OCI-LY7 (cell line): ENCODE results near the gene FN1.
"Not testable (repeated sequence)": the region's sequence is repeated elsewhere in the genome, so short reads cannot be mapped to it uniquely, and the experiment has no call there.

Source experiments
- EZH2phosphoT487 ChIP-seq: fragments of 200-600 bp; sonication (generic); IDR thresholded peaks from 2 replicates; pipeline ENCODE4 v1.6.1; 2018; ENCODE audit warnings: low read depth, borderline replicate concordance, mild to moderate bottlenecking, mixed run types, antibody characterized with exemption, low read length, moderate library complexity, mixed read lengths
- TF ChIP-seq, protein P1 (sequence below): fragments of 200-600 bp; sonication (generic); conservative IDR thresholded peaks from 2 replicates; pipeline ENCODE4 v1.5.1; 2014; ENCODE audit warnings: mild to moderate bottlenecking, antibody characterized with exemption, low read length, moderate library complexity, mixed read lengths

DNA sequence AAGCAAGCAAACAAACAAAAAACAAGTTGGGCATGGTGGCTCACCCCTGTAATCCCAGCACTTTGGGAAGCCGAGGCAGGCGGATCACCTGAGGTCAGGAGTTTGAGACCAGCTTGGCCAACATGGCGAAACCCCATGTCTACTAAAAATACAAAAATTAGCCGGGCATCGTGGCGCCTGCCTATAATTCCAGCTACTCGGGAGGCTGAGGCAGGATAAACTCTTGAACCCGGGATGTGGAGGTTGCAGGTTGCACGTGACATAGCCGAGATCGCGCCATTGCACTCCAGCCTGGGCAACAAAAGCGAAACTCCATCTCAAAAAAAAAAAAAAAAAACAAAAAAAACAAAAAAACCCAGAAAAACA is 124.6 kb downstream of the FN1 start:
- TF ChIP-seq, protein P1, sequence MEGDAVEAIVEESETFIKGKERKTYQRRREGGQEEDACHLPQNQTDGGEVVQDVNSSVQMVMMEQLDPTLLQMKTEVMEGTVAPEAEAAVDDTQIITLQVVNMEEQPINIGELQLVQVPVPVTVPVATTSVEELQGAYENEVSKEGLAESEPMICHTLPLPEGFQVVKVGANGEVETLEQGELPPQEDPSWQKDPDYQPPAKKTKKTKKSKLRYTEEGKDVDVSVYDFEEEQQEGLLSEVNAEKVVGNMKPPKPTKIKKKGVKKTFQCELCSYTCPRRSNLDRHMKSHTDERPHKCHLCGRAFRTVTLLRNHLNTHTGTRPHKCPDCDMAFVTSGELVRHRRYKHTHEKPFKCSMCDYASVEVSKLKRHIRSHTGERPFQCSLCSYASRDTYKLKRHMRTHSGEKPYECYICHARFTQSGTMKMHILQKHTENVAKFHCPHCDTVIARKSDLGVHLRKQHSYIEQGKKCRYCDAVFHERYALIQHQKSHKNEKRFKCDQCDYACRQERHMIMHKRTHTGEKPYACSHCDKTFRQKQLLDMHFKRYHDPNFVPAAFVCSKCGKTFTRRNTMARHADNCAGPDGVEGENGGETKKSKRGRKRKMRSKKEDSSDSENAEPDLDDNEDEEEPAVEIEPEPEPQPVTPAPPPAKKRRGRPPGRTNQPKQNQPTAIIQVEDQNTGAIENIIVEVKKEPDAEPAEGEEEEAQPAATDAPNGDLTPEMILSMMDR = not testable (repeated sequence)
- not testable (repeated sequence) for TF ChIP-seq EZH2phosphoT487
